ENCODE results near the gene GAPDHS. TPM values are rescaled to one million over a fixed set of nuclear protein-coding genes. Genes with fewer than 3 reads are reported as not detected.
A peak's percentile ranks its signal among the peaks of the same experiment; 100 is the strongest.

GAPDHS gene
- total RNA-seq, 1 experiment from 2014 or later: not detected

DNA sequence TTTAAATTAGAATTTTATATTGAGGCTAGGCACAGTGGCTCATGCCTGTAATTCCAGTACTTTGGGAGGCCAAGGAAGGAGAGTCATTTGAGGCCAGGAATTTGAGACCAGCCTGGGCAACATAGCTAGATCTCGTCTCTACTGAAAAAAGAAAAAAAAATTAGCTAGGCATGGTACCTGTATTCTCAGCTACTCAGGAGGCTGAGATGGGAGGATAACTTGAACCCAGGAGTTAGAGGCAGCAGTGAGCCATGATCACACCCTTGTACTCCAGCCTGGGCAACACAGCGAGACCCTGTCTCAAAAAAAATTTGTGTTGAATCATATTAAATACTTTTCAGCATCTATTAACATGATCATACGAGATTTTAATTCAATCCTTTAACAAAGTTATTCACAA, 57.6 kb downstream of the GAPDHS start:
- DNase-seq (ENCODE audit: low read depth): no peak

DNA sequence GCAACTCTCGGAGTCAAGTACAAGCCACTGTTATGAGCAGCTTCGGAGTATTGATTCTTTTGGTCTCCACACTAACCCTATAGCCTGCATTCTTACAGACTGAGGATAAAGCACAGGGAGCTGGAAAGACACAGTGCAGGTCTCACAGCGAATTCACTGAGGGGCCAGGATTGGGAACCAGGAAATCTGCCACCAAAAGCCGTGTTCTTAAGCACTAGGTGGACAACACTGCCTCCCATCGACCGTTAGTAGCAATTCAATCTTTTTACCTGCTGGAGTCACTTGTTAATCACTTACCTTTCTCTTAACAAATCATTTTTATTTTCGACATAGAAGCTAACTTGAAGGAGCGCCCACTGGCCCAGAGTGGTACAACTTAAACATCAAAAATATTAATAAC, 59.0 kb downstream of the GAPDHS start:
- peak; percentile 35 for DNase-seq (ENCODE audit: low read depth)

Other genes with a start within 250 kb of the GAPDHS start
- not detected in 2 replicates for gene MAG, start 241.3 kb upstream of the GAPDHS start, total RNA-seq (2014; rRNA removed; shearing (Covaris generic))
- not detected in 2 replicates for gene CD22, start 204.3 kb upstream of the GAPDHS start, total RNA-seq (2014; rRNA removed; shearing (Covaris generic))
- not detected in 2 replicates for gene FFAR1, start 185.6 kb upstream of the GAPDHS start, total RNA-seq (2014; rRNA removed; shearing (Covaris generic))
- gene FFAR3, start 175.0 kb upstream of the GAPDHS start, total RNA-seq (2014; rRNA removed; shearing (Covaris generic)): not detected in 2 replicates
- gene GPR42, start 162.4 kb upstream of the GAPDHS start, total RNA-seq (2014; rRNA removed; shearing (Covaris generic)): not detected in 2 replicates
- not detected in 2 replicates for gene FFAR2, start 85.2 kb upstream of the GAPDHS start, total RNA-seq (2014; rRNA removed; shearing (Covaris generic))
- gene KRTDAP, start 43.0 kb upstream of the GAPDHS start, total RNA-seq (2014; rRNA removed; shearing (Covaris generic)): not detected in 2 replicates
- 38.1 and 54.3 TPM in 2 replicates for gene DMKN, start 19.8 kb upstream of the GAPDHS start, total RNA-seq (2014; rRNA removed; shearing (Covaris generic))
- gene SBSN, start 5.1 kb upstream of the GAPDHS start, total RNA-seq (2014; rRNA removed; shearing (Covaris generic)): 0.11 TPM in 1 of 2 replicates, not detected in the other
- 113 and 114 TPM in 2 replicates for gene TMEM147, start 12.2 kb downstream of the GAPDHS start, total RNA-seq (2014; rRNA removed; shearing (Covaris generic))
- gene ATP4A, start 30.2 kb downstream of the GAPDHS start, total RNA-seq (2014; rRNA removed; shearing (Covaris generic)): not detected in 2 replicates
- not detected in 2 replicates for gene PMIS2, start 52.7 kb downstream of the GAPDHS start, total RNA-seq (2014; rRNA removed; shearing (Covaris generic))
- gene HAUS5, start 79.3 kb downstream of the GAPDHS start, total RNA-seq (2014; rRNA removed; shearing (Covaris generic)): 14.9 and 21.3 TPM in 2 replicates
- gene RBM42, start 95.6 kb downstream of the GAPDHS start, total RNA-seq (2014; rRNA removed; shearing (Covaris generic)): 129 and 147 TPM in 2 replicates
- not detected in 2 replicates for gene ETV2, start 108.3 kb downstream of the GAPDHS start, total RNA-seq (2014; rRNA removed; shearing (Covaris generic))
- 460 and 655 TPM in 2 replicates for gene COX6B1, start 114.9 kb downstream of the GAPDHS start, total RNA-seq (2014; rRNA removed; shearing (Covaris generic))
- gene UPK1A, start 133.1 kb downstream of the GAPDHS start, total RNA-seq (2014; rRNA removed; shearing (Covaris generic)): not detected in 2 replicates
- 0.06 TPM in 1 of 2 replicates, not detected in the other for gene ZBTB32, start 171.1 kb downstream of the GAPDHS start, total RNA-seq (2014; rRNA removed; shearing (Covaris generic))
- gene KMT2B, start 184.5 kb downstream of the GAPDHS start, total RNA-seq (2014; rRNA removed; shearing (Covaris generic)): 6.3 and 18.6 TPM in 2 replicates
- 2.8 and 3.9 TPM in 2 replicates for gene IGFLR1, start 209.0 kb downstream of the GAPDHS start, total RNA-seq (2014; rRNA removed; shearing (Covaris generic))
- 9.6 and 16.7 TPM in 2 replicates for gene U2AF1L4, start 212.0 kb downstream of the GAPDHS start, total RNA-seq (2014; rRNA removed; shearing (Covaris generic))
- 52.4 and 63.9 TPM in 2 replicates for gene PSENEN, start 212.2 kb downstream of the GAPDHS start, total RNA-seq (2014; rRNA removed; shearing (Covaris generic))
- 13.3 and 13.8 TPM in 2 replicates for gene LIN37, start 215.1 kb downstream of the GAPDHS start, total RNA-seq (2014; rRNA removed; shearing (Covaris generic))
- gene HSPB6, start 223.6 kb downstream of the GAPDHS start, total RNA-seq (2014; rRNA removed; shearing (Covaris generic)): 0.06 TPM in 1 of 2 replicates, not detected in the other
- 1.6 and 3.2 TPM in 2 replicates for gene PROSER3, start 224.7 kb downstream of the GAPDHS start, total RNA-seq (2014; rRNA removed; shearing (Covaris generic))
- 7.0 and 9.0 TPM in 2 replicates for gene ARHGAP33, start 242.1 kb downstream of the GAPDHS start, total RNA-seq (2014; rRNA removed; shearing (Covaris generic))

All from Daoy (cell line).